ENCODE data around the gene SUSD2. TPM values are rescaled to one million over a fixed set of nuclear protein-coding genes. Genes with fewer than 3 reads are reported as not detected.

SUSD2 gene
- polyA plus RNA-seq, 2 of the 4 experiments (the other 2 are of a cell fraction) = 12.7 to 51.9 TPM

DNA sequence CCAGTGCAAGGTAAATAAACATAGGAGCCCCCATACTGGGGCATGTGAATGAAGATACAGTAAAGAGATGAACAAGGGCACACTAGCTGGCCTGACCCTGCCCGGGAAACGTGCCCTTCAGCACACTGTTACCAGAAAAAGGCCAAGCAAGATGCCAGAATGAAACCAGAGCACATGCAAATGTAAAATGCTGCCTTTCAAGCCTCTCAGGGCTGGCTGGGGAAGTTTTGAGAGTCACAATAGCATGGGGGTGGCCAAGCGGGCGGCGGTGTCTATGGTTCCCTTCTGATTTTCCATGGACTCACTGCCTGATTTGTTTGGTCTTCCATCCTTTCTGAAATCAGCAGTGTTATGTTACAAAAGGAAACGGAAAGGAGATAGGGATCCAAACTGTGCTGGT, 18.9 kb upstream of the SUSD2 start:
- POLR2A ChIA-PET = no interaction called here
- H3K27ac ChIP-seq = no peak overlapping the region
- H3K9me3 ChIP-seq = no peaks in the 10 kb centered on the region
- TF ChIP-seq ESRRA (IDR thresholded peaks at IDR 0.05; ENCODE audit: borderline replicate concordance, low read length) = no peak
- no peak for TF ChIP-seq JUNB (IDR thresholded peaks at IDR 0.05)
- TF ChIP-seq CBX8 (IDR thresholded peaks at IDR 0.05) = no peak
- no peak for TF ChIP-seq NR3C1 (IDR thresholded peaks at IDR 0.05)
- TF ChIP-seq, protein P1, sequence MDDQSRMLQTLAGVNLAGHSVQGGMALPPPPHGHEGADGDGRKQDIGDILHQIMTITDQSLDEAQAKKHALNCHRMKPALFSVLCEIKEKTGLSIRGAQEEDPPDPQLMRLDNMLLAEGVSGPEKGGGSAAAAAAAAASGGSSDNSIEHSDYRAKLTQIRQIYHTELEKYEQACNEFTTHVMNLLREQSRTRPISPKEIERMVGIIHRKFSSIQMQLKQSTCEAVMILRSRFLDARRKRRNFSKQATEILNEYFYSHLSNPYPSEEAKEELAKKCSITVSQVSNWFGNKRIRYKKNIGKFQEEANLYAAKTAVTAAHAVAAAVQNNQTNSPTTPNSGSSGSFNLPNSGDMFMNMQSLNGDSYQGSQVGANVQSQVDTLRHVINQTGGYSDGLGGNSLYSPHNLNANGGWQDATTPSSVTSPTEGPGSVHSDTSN (IDR thresholded peaks at IDR 0.05) = no peak
- no peak for TF ChIP-seq KDM5A (IDR thresholded peaks at IDR 0.05)
- TF ChIP-seq ZFP36 (IDR thresholded peaks at IDR 0.05; ENCODE audit: borderline replicate concordance, partially characterized antibody) = no peak
- TF ChIP-seq, protein P2, sequence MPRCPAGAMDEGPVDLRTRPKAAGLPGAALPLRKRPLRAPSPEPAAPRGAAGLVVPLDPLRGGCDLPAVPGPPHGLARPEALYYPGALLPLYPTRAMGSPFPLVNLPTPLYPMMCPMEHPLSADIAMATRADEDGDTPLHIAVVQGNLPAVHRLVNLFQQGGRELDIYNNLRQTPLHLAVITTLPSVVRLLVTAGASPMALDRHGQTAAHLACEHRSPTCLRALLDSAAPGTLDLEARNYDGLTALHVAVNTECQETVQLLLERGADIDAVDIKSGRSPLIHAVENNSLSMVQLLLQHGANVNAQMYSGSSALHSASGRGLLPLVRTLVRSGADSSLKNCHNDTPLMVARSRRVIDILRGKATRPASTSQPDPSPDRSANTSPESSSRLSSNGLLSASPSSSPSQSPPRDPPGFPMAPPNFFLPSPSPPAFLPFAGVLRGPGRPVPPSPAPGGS (IDR thresholded peaks at IDR 0.05) = no peak
- TF ChIP-seq, protein P3, sequence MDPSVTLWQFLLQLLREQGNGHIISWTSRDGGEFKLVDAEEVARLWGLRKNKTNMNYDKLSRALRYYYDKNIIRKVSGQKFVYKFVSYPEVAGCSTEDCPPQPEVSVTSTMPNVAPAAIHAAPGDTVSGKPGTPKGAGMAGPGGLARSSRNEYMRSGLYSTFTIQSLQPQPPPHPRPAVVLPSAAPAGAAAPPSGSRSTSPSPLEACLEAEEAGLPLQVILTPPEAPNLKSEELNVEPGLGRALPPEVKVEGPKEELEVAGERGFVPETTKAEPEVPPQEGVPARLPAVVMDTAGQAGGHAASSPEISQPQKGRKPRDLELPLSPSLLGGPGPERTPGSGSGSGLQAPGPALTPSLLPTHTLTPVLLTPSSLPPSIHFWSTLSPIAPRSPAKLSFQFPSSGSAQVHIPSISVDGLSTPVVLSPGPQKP (IDR thresholded peaks at IDR 0.05; ENCODE audit: low read depth, low read length) = no peak
- TF ChIP-seq CBX2 (IDR thresholded peaks at IDR 0.05; ENCODE audit: borderline replicate concordance, low read depth) = no peak
- no peak for TF ChIP-seq HDAC2 (IDR thresholded peaks at IDR 0.05)
- no peak for TF ChIP-seq HOXA7 (CRISPR knock-in tag; IDR thresholded peaks at IDR 0.05)
- CTCF ChIA-PET = interaction anchor here (5.9 kb wide), 1 partner anchor 13 kb away, joined by 41 read pairs; no protein-coding TSS in a partner anchor
- FAIRE-seq (no peak), DNase-seq (ENCODE audit: low read depth in 1 of 2, low spot score in 1 of 2) (no peak), ATAC-seq (no peak)
- peaks cover 6% of the 10 kb centered on the region for H3K4me1 ChIP-seq
- H3K4me2 ChIP-seq = no peak overlapping the region
- 97% methylated on average over 6 of the region's 6 CpGs for WGBS (ENCODE audit: missing lambda C conversion rate)
- H3K4me3 ChIP-seq = no peak overlapping the region

DNA sequence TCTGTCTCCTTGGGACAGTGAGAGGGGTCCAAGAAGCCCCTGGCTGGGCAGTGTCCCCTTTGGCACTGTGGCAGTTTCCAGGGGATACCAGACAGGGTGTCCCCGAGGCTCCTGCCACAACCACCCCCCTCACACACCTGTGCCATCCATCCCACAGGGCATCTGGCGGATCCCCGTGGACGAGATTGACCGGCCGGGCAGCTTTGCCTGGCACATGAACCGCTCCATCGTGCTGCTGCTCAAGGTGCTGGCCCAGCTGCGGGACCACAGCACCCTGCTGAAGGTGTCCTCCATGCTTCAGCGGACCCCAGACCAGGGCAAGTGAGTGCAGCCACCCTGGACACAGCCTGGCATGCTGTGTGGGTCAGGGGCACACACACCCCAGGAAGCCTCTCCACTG, 17.0 kb upstream of the SUSD2 start:
- CTCF ChIA-PET = interaction anchor here (0.7 to 6.2 kb wide), 4 partner anchors 9 to 1092 kb away, joined by 3 to 55 read pairs (median 23); no protein-coding TSS in a partner anchor
- H3K4me3 ChIP-seq = no peak overlapping the region
- no peaks in the 10 kb centered on the region for H3K4me1 ChIP-seq
- no peak for FAIRE-seq
- TF ChIP-seq RNF2 (IDR thresholded peaks at IDR 0.05; ENCODE audit: borderline replicate concordance, low read depth) (no peak), NPAS2 (CRISPR knock-in tag; IDR thresholded peaks at IDR 0.05; ENCODE audit: borderline replicate concordance) (no peak), ZSCAN20 (CRISPR knock-in tag; IDR thresholded peaks at IDR 0.05) (no peak), TFCP2L1 (CRISPR knock-in tag; IDR thresholded peaks at IDR 0.05) (no peak), GATA3 (IDR thresholded peaks at IDR 0.05; ENCODE audit: borderline replicate concordance) (no peak), HOXB5 (CRISPR knock-in tag; IDR thresholded peaks at IDR 0.05) (no peak), POLR2AphosphoS2 (conservative IDR thresholded peaks at IDR 0.05; ENCODE audit: low read length) (no peak), CBX8 (IDR thresholded peaks at IDR 0.05) (no peak), KDM5A (IDR thresholded peaks at IDR 0.05) (no peak), MAFK (IDR thresholded peaks at IDR 0.05; ENCODE audit: partially characterized antibody) (no peak), CHD4 (IDR thresholded peaks at IDR 0.05; ENCODE audit: borderline replicate concordance) (no peak), NR3C1 (IDR thresholded peaks at IDR 0.05) (no peak)
- TF ChIP-seq, protein P4, sequence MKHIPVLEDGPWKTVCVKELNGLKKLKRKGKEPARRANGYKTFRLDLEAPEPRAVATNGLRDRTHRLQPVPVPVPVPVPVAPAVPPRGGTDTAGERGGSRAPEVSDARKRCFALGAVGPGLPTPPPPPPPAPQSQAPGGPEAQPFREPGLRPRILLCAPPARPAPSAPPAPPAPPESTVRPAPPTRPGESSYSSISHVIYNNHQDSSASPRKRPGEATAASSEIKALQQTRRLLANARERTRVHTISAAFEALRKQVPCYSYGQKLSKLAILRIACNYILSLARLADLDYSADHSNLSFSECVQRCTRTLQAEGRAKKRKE (CRISPR knock-in tag; IDR thresholded peaks at IDR 0.05; ENCODE audit: low read depth) = no peak
- TF ChIP-seq, protein P2 (IDR thresholded peaks at IDR 0.05) = no peak
- TF ChIP-seq, protein P3 (IDR thresholded peaks at IDR 0.05; ENCODE audit: low read depth, low read length) = no peak
- DNase-seq (ENCODE audit: low read depth in 1 of 2, low spot score in 1 of 2) = no peak
- ATAC-seq = no peak
- no CpG with 5 or more reads among the region's 10 CpGs for WGBS (ENCODE audit: missing lambda C conversion rate)
- POLR2A ChIA-PET = no interaction called here
- H3K27ac ChIP-seq = no peak overlapping the region
- no peak overlapping the region for H3K4me2 ChIP-seq
- H3K9me3 ChIP-seq = no peaks in the 10 kb centered on the region

Data from A549 (cell line).